H54 (cell line): ENCODE measurements around the gene UGT3A2.

Source experiments
- DNase-seq: peaks from one replicate; pipeline ENCODE4 v3.0.0; 2011; ENCODE audit warnings: low spot score, mixed read lengths; ENCODE audit not compliant: insufficient read length
- FAIRE-seq: peaks from 3 replicates; lab custom pipeline; 2011; peaks lifted over from hg19 to GRCh38; lab: Jason Lieb, UNC
- POLR2A ChIP-seq: IDR thresholded peaks from 2 replicates; pipeline ENCODE4 v1.6.1; 2011; ENCODE audit warnings: low read depth, mild to moderate bottlenecking, low read length

Gene UGT3A2

GRCh38 chr5:36013182-36013581 lies 53.5 kb downstream of the UGT3A2 start:
- TF ChIP-seq POLR2A = no peak
- DNase-seq (no peak), FAIRE-seq (no peak)

DNA sequence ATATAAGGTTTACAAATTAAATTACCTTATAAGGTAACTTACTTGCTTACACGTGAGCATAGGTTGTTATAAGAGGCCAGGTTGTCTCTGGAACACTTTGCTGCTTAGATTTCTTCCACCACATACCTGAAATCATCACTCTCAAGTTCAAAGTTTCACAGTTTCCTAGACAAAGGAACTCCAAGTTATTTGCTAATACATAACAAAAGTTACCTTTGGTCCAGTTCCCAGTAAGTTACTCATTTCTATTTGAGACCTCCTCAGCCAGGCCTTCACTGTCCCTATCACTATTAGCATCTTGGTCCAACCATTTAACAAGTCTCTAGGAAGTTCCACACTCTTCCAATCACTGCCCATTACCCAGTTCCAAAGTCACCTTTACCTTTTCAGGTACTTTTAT lies 57.0 kb downstream of the UGT3A2 start:
- no peak for DNase-seq
- no peak for TF ChIP-seq POLR2A
- FAIRE-seq = no peak

GRCh38 chr5:36007366-36007765 lies 59.3 kb downstream of the UGT3A2 start:
- no peak for TF ChIP-seq POLR2A
- no peak for DNase-seq

GRCh38 chr5:36006163-36006562 lies 60.5 kb downstream of the UGT3A2 start:
- TF ChIP-seq POLR2A = no peak
- FAIRE-seq (no peak), DNase-seq (no peak)

More at GRCh38 chr5:36007366-36007765, 59.3 kb downstream of the UGT3A2 start:
- FAIRE-seq = no peak

DNA sequence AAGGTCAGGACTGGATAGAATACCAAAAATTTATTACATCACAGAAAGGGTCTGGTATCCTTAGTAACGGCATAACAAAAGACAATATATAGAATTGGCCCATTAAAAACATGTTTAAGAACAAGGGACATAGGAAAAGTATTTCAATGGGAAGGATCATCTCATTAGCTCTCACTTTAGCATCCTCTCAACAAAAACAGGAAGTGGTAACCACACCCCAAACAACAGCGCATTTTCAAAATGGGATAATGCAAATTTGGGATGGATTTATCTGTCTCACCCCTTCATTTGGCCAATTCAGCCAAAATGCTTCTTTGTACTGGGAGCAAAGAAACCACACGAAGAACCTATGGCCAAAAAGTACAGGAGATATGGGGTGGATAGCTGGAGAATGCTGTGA lies 65.7 kb downstream of the UGT3A2 start:
- DNase-seq (no peak), FAIRE-seq (no peak)
- TF ChIP-seq POLR2A = no peak

DNA sequence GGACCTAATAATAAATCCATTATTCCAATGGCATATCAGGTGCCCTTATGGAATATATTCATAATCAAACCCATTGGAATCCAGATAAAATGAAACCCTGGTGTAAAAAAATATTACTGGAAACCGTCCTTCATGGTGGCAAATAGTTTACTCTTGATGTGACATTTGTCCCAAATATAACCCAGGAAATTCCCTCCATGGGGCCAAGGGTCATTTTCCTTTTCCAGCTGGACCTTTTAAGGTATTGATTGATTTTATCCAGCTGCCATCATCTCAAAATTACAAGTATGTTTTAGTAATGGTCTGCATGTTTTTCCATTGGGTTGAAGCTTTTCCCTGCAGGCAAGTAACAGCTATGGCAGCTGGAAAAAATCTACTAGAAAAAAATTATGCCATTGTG lies 67.1 kb downstream of the UGT3A2 start:
- TF ChIP-seq POLR2A = no peak
- DNase-seq (no peak), FAIRE-seq (no peak)

GRCh38 chr5:35996076-35996475 lies 70.6 kb downstream of the UGT3A2 start:
- FAIRE-seq (no peak), DNase-seq (no peak)
- no peak for TF ChIP-seq POLR2A

DNA sequence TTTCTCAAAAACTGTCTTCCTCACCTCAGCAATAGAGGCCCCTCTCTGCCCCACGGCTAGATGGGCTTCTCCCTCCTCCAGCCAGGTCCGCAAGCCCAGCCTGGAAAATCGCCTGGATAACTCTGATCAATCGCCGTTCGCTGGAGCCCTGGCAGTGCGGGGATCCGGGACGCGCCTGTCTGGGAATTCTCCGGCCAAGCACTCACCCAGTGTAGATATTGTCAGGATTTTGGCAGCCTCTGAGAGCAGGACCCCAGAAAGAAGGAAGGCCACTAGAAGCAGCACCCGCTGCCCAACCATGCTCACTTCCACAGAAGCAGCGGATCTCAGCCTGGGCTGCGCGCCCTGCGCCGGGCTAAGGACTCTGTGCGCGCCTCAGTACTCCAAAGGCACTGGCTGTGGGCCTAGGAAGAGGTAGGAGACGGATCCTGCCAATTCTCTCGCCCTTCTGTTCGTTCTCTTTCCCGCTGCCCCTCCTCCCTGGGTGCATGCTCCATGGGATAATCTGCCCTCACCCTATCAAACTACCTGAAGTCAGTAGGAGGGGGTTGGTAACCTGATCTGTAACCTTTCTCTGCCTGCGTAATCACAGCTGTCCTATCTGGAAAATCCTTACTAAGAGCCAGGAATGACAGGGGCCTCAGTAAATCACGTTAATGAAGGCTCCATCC lies 75.6 kb downstream of the UGT3A2 start, which contains the start of gene UGT3A1:
UGT3A1 (minus strand) TSS at position 450 of the 671 bp plus-strand sequence; CDS start at position 300, 150 bp downstream.
- DNase-seq = no peak
- TF ChIP-seq POLR2A = no peak
- no peak for FAIRE-seq

- TF ChIP-seq POLR2A = no peak
- DNase-seq = no peak
- no peak for FAIRE-seq
Measured at GRCh38 chr5:35990520-35990919, 76.2 kb downstream of the UGT3A2 start.

- FAIRE-seq = no peak
- no peak for DNase-seq
- TF ChIP-seq POLR2A = no peak
Measured at GRCh38 chr5:35988529-35988928, 78.2 kb downstream of the UGT3A2 start.

- no peak for FAIRE-seq
- no peak for DNase-seq
- no peak for TF ChIP-seq POLR2A
Measured at GRCh38 chr5:35987776-35988175, 78.9 kb downstream of the UGT3A2 start.
